NCI-H774 (cell line): ENCODE data around the gene MTUS2.

Source experiments
- DNase-seq: peaks from one replicate; lab custom pipeline; 2025; lab: John Stamatoyannopoulos, UW

MTUS2 gene

GRCh38 chr13:29239653-29240525 is 419.8 kb downstream of the MTUS2 start:
- no peak for DNase-seq

- no peak for DNase-seq
Measured at GRCh38 chr13:29254626-29255370, 434.7 kb downstream of the MTUS2 start.

DNA sequence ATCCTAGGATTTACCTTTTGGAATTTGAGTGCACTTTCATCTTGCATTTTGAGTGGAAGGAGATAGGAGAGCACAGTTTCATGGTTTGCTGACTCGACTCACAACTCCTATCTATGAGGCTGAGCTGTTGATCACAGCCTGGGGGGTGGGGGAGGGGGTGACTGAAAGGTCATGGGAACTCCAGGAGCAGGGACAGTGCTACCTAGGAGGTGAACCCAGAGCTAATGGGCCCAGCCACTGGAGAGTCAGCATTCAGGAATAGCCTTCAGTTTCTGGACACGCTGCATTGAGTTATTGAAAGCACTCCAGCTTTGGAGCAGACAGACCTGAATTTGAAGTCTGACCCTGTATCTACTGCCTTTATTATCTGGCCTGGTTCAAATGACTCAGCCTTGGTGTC is 435.4 kb downstream of the MTUS2 start:
- DNase-seq = no peak

- no peak for DNase-seq
Measured at GRCh38 chr13:29260684-29261083, 440.5 kb downstream of the MTUS2 start.

DNA sequence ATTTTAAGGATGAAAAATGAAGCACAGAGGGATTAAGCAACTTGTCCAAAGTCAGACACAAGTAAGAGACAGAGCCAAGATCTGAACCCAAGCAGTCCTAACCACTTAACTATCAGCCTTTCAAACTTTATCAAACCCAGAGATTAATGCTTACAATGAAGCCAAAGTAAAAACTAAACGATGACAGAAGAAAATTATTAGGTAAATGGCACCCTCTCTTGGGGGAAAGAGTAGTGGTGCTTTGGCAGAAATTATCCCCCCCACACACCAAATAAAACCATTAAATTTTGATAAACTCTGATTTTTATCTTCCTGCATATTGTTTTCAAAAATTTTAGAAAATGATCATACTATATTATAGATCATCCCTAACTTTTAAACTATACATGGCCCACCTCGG is 446.1 kb downstream of the MTUS2 start:
- no peak for DNase-seq

GRCh38 chr13:29266756-29267733 is 446.9 kb downstream of the MTUS2 start:
- no peak for DNase-seq

DNA sequence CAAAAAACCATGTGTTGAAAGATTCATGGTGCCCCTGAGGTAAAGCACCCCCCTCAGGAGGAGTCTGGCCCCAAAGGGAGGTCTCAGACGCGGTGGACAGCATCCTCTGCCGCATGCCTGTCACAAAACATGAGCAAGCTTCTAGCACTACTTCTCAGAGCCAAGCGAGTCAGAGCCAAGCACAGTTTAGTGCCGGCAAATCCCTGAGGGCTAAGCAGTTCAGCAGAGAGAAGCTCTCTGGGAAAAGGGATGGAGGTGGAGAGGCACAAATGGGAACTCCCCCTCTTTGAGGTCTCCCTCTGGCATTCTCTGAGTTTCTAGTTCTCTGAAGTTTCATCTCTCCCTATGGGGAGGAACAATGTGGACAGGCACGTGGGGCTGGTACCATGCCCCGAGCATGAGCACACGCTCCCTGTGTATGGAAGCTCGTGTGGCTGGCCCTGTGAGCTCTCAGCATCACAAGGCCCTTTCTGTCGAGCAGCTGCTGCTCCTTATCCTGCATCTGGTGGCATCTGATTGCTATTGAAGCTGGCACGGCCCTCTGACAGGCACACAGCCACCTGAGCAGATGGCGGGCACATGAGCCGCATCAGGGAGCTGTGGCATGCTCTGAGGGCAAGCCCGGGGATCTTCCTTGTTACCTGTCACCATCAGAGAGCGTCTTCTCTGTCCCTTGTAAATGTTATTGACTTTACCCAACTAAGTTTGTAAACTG is 450.3 kb downstream of the MTUS2 start:
- no peak for DNase-seq

GRCh38 chr13:29271606-29272005 is 451.5 kb downstream of the MTUS2 start:
- DNase-seq = no peak

DNA sequence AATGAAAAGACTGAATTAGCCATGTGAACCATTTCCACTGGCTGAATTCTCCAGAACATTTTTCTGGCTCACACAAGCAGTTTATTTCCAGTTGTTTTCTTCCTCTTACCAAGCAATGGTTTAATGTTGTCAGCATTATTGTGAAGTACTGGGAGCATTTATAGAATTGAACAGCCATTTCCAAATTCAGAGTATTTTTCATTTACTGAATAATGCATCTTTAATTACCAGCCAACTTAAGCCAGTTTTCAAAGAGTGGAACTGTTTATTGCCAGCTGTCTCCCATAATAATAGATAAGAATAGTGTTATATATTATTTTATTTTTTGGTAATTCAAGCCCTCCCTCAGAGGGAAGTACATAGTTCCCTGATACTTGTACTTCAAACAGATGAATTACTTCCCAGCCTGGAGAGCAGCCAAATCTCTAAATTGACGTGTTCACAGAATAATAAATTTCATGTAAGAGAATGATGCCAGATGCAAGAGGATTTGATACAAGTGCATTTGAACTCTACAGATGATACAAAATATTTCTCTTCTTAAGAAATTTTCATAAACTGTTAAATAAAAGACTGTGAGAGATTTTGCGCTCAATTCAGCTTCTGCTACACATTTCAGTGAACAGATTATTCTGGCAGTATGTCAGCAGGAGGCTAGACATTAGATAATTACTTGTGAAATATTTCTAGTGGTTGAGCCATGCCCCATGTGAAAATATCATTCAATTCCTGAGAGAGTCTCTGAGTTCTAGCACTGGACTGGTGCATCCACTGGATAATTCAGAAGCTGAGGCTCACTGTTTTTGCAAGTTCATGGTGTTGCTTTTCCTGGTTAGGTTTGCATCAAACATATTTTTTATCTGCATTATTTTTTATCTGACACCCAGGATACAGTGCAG is 459.5 kb downstream of the MTUS2 start:
- DNase-seq = no peak

DNA sequence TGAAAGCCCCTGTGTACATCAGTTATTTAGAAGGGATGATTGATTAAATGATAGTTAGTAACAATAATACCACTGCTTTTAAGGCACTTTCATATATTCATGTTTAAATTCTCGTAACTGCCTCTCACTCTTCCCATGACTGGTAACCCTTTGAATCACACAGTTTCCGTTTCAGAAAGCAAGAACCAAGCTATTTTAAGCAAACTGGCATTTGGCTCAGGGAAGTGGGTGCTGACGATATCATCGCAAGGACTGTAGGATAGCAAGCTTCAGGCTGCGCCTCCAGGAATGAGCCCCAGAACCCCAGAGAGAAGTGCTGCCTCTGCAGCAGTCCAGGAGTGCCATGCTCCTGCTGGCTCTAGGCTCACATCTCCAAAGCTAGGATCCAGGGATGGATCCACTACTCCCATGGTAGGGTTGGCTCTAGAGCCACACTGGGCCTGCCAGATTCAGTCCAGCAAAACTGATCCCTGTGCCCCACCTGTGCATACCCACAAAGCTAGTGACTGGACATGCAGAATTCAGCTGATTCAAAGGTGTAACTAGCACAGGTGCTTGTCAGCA is 461.9 kb downstream of the MTUS2 start:
- no peak for DNase-seq

DNA sequence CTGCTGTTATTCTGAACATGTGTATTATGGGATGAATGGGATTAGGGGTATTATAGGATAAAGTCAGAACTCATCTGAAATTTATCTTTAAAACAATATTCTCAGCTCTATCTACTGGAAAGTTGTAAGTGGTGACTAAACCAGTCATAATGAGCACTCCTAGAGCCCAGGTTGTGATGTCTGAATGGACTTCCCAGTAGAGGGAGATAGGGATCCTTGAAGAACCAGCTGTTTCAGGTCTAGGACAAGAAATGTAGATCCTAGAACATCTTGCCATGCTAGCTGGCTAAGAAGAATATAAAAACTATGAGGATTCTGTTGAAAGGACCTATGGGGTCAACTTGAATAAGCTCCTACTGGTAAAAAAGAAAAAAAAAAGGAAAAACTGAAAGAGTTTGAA is 464.6 kb downstream of the MTUS2 start:
- no peak for DNase-seq

GRCh38 chr13:29287237-29287636 is 467.1 kb downstream of the MTUS2 start:
- no peak for DNase-seq

- DNase-seq = no peak
Measured at GRCh38 chr13:29292045-29292444, 471.9 kb downstream of the MTUS2 start.

- DNase-seq = no peak
Measured at GRCh38 chr13:29294821-29295220, 474.7 kb downstream of the MTUS2 start.

GRCh38 chr13:29301027-29301426 is 480.9 kb downstream of the MTUS2 start:
- DNase-seq = no peak

DNA sequence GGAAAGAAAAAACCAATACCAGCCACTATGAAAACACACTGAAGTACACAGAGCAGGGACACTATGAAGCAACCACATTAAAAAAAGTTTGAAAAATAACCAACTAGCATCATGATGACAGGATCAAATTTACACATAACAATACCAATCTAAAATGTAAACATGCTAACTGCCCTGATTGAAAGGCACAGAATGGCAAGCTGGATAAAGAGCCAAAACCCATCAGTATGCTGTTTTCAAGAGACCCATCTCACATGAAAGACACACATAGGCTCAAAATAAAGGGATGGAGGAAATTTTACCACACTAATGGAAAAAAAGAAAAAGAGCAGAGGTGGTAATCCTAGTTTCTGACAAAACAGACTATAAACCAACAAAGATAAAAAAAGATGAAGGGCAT is 484.0 kb downstream of the MTUS2 start:
- no peak for DNase-seq

- no peak for DNase-seq
Measured at GRCh38 chr13:29310806-29311205, 490.7 kb downstream of the MTUS2 start.

GRCh38 chr13:29315847-29316246 is 495.7 kb downstream of the MTUS2 start:
- no peak for DNase-seq

DNA sequence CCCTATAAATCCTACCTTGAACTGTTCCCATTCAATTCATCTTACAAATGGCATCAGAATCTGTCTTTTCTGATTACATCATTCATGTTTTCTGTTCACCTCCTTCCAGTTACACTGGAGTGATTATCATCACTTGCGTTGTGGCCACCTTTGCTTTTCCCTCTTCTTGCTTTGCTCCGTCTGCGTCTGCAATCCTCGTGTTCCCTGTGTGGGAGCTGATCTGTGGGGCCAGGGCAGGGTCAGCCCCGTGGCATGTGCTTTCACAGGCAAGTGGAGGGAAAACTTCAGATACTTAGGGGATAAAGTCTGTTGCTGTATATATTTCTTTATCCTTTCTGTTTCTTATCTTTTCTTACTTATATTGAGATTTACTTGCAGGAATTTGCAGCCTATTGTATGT is 497.7 kb downstream of the MTUS2 start:
- DNase-seq = no peak

DNA sequence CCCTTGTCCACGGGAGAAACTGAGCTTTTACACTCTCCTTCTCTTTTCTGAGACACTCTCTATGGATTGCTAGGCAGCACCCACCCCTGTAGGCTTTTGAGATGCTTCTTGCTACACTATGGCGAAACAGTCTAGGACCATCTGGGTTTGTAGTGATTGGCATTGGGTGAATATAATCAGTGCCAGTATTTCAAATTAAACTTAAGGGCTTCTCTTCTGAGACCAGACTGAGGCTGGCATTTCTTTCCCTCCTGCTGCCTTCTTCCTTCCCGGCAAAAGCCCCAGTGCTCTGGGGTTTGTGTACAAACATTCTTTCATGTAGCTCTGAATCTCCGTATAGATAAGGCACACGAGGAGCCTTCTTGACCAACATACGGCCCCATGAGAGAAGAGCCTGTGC is 498.6 kb downstream of the MTUS2 start:
- DNase-seq = no peak
